SK-N-SH (cell line): ENCODE measurements around the gene ANKEF1. TPM values are rescaled to one million over a fixed set of nuclear protein-coding genes. Genes with fewer than 3 reads are reported as not detected.

Experiments used
- CTCF ChIA-PET: fragments of 300-600, 350-600 bp; formaldehyde crosslinking; extraction: SDS; loops from one replicate; lab custom pipeline; 2021; lab: Yijun Ruan, JAX
- POLR2A ChIA-PET: fragments of 350-600 bp; sonication (Branson Sonifier 250); formaldehyde crosslinking; extraction: SDS; loops from one replicate; lab custom pipeline; 2020; ENCODE audit warnings: antibody characterized with exemption, inconsistent platforms; lab: Yijun Ruan, JAX
- DNase-seq: peaks from one replicate; pipeline ENCODE4 v3.0.0; 2012
- H2AFZ ChIP-seq: fragments of 200-600 bp; sonication (generic); 2 replicates; pipeline ENCODE4 v1.8.1; 2016; ENCODE audit warnings: antibody characterized with exemption, mild to moderate bottlenecking, low read depth
- H3F3A ChIP-seq: fragments of 200-600 bp; sonication (generic); replicated peaks from 2 replicates; pipeline ENCODE3; 2016; ENCODE audit warnings: antibody characterized with exemption, mild to moderate bottlenecking; ENCODE audit not compliant: insufficient read depth
- H3K27ac ChIP-seq, 2 experiments: fragments of 200-500 bp in 1 of 2; fragments of 200-600 bp in 1 of 2; sonication (Bioruptor generic) in 1 of 2; sonication (generic), shearing (Covaris generic) in 1 of 2; 2 replicates each; pipeline versions ENCODE4 v1.5.1 to v1.6.1; 2014 to 2016; ENCODE audit warnings: low read depth in 2 of 2, inconsistent platforms in 1 of 2, low read length in 1 of 2, mild to moderate bottlenecking in 1 of 2, mixed read lengths in 1 of 2
- H3K27me3 ChIP-seq: fragments of 200-600 bp; sonication (generic), shearing (Covaris generic); 2 replicates; pipeline ENCODE4 v1.6.1; 2016; ENCODE audit warnings: mixed run types; ENCODE audit not compliant: insufficient read depth
- H3K36me3 ChIP-seq, 2 experiments: fragments of 200-500 bp in 1 of 2; fragments of 200-600 bp in 1 of 2; sonication (Bioruptor generic) in 1 of 2; sonication (generic) in 1 of 2; replicated peaks in 1 of 2; 2 replicates each; pipeline versions ENCODE3 to v1.5.1; 2014 to 2016; ENCODE audit warnings: low read length in 1 of 2, mild to moderate bottlenecking in 1 of 2; ENCODE audit not compliant: insufficient read depth in 2 of 2, control insufficient read depth in 1 of 2
- H3K4me1 ChIP-seq, 2 experiments: fragments of 200-500 bp in 1 of 2; fragments of 200-600 bp in 1 of 2; sonication (Bioruptor generic) in 1 of 2; sonication (generic), shearing (Covaris generic) in 1 of 2; 2 replicates each; pipeline versions ENCODE4 v1.5.1 to v1.6.1; 2014 to 2016; ENCODE audit warnings: low read depth in 1 of 2, low read length in 1 of 2, mixed run types in 1 of 2; ENCODE audit not compliant: insufficient read depth in 2 of 2, control insufficient read depth in 1 of 2
- H3K4me2 ChIP-seq: fragments of 200-600 bp; sonication (generic), shearing (Covaris generic); 2 replicates; pipeline ENCODE4 v1.6.1; 2017; ENCODE audit warnings: mixed run types
- H3K4me3 ChIP-seq, 2 experiments: fragments of 200-500 bp in 1 of 2; fragments of 200-600 bp in 1 of 2; sonication (Bioruptor generic) in 1 of 2; sonication (generic), shearing (Covaris generic) in 1 of 2; 2 replicates each; pipeline versions ENCODE4 v1.5.1 to v1.8.1; 2014 to 2016; ENCODE audit warnings: low read depth in 2 of 2, inconsistent platforms in 1 of 2, low read length in 1 of 2, mild to moderate bottlenecking in 1 of 2, mixed read lengths in 1 of 2, moderate library complexity in 1 of 2
- H3K79me2 ChIP-seq: fragments of 200-600 bp; sonication (generic); 2 replicates; pipeline ENCODE4 v1.8.1; 2017; ENCODE audit warnings: mild to moderate bottlenecking; ENCODE audit not compliant: insufficient read depth
- H3K9ac ChIP-seq: fragments of 200-600 bp; sonication (generic); 2 replicates; pipeline ENCODE4 v1.6.1; 2017; ENCODE audit warnings: mixed run types
- H3K9me2 ChIP-seq: fragments of 200-600 bp; sonication (generic); 2 replicates; pipeline ENCODE4 v1.6.1; 2017; ENCODE audit warnings: mixed run types
- H3K9me3 ChIP-seq: fragments of 200-600 bp; sonication (generic); 2 replicates; pipeline ENCODE4 v1.6.1; 2017; ENCODE audit warnings: mixed run types, mild to moderate bottlenecking, moderate library complexity
- H4K20me1 ChIP-seq: fragments of 200-600 bp; sonication (generic); 2 replicates; pipeline ENCODE4 v1.6.1; 2017; ENCODE audit warnings: mild to moderate bottlenecking, mixed run types; ENCODE audit not compliant: insufficient read depth
- CTCF ChIP-seq: fragments of 200-600 bp; sonication (generic); IDR thresholded peaks from 2 replicates; pipeline ENCODE4 v1.6.1; 2017; ENCODE audit warnings: antibody characterized with exemption, mild to moderate bottlenecking, moderate library complexity
- ELF1 ChIP-seq: IDR thresholded peaks from 2 replicates; pipeline ENCODE4 v1.4.0; 2012
- EP300 ChIP-seq, 2 experiments: IDR thresholded peaks; 2 replicates each; pipeline versions ENCODE4 v1.4.0 to v1.6.1; 2012; ENCODE audit warnings: borderline replicate concordance in 1 of 2, low read depth in 1 of 2, low read length in 1 of 2
- GABPA ChIP-seq: IDR thresholded peaks from 2 replicates; pipeline ENCODE4 v1.4.0; 2012; ENCODE audit warnings: low read depth, mild to moderate bottlenecking
- IRF3 ChIP-seq: fragments of 150-350 bp; IDR thresholded peaks from 2 replicates; pipeline ENCODE4 v1.6.1; 2016; ENCODE audit warnings: mild to moderate bottlenecking, low read depth, low read length
- JUND ChIP-seq: IDR thresholded peaks from 2 replicates; pipeline ENCODE4 v1.4.0; 2012
- MAX ChIP-seq: IDR thresholded peaks from 2 replicates; pipeline ENCODE4 v1.4.0; 2012; ENCODE audit warnings: low read depth
- MEF2A ChIP-seq: IDR thresholded peaks from 2 replicates; pipeline ENCODE4 v1.4.0; 2012; ENCODE audit warnings: low read depth, borderline replicate concordance
- MXI1 ChIP-seq: IDR thresholded peaks from 2 replicates; pipeline ENCODE4 v1.6.1; 2012; ENCODE audit warnings: mild to moderate bottlenecking, low read depth, low read length, improper control_type of control experiment
- NFIC ChIP-seq: IDR thresholded peaks from 2 replicates; pipeline ENCODE4 v1.4.0; 2012; ENCODE audit warnings: borderline replicate concordance
- NRF1 ChIP-seq: IDR thresholded peaks from 2 replicates; pipeline ENCODE4 v1.6.1; 2012; ENCODE audit warnings: low read depth, mild to moderate bottlenecking, low read length
- PBX3 ChIP-seq: IDR thresholded peaks from 2 replicates; pipeline ENCODE4; 2012
- POLR2AphosphoS5 ChIP-seq: IDR thresholded peaks from 2 replicates; pipeline ENCODE4 v1.6.1; 2012; ENCODE audit warnings: low read depth, low read length
- RAD21 ChIP-seq: IDR thresholded peaks from 2 replicates; pipeline ENCODE4 v1.6.1; 2012; ENCODE audit warnings: mild to moderate bottlenecking, low read length
- SIN3A ChIP-seq: IDR thresholded peaks from 2 replicates; pipeline ENCODE4 v1.6.1; 2012; ENCODE audit warnings: low read depth, mild to moderate bottlenecking, low read length, moderate library complexity, borderline replicate concordance
- TAF1 ChIP-seq: IDR thresholded peaks from 2 replicates; pipeline ENCODE4 v1.6.1; 2012; ENCODE audit warnings: low read depth, mild to moderate bottlenecking, low read length, moderate library complexity, borderline replicate concordance
- TCF12 ChIP-seq: IDR thresholded peaks from 2 replicates; pipeline ENCODE4 v1.4.0; 2012
- USF1 ChIP-seq: IDR thresholded peaks from 2 replicates; pipeline ENCODE4 v1.4.0; 2012; ENCODE audit warnings: low read depth, borderline replicate concordance
- USF2 ChIP-seq: fragments of 150-350 bp; IDR thresholded peaks from 2 replicates; pipeline ENCODE4 v1.6.1; 2017; ENCODE audit warnings: antibody characterized with exemption, low read length, low read depth, borderline replicate concordance
- ZBTB33 ChIP-seq: IDR thresholded peaks from 2 replicates; pipeline ENCODE4 v1.4.0; 2012; ENCODE audit warnings: low read depth, borderline replicate concordance
- WGBS: methylation state at CpG from one replicate; pipeline ENCODE4 v1.1.6; 2017; ENCODE audit warnings: low lambda C conversion rate; 5-methylcytosine and 5-hydroxymethylcytosine counted together
- polyA plus RNA-seq, 3 experiments: library from polyadenylated mRNA; depleted of rRNA; stranded (reverse); fragments of >200 nt; gene quantifications; 2 replicates each; pipeline ENCODE4 v1.2.3, GENCODE V29; 2012

The ANKEF1 gene
- 2.3 and 2.9 TPM in 2 replicates for polyA plus RNA-seq (2012; rRNA removed)
- 3.7 and 3.8 TPM in 2 replicates for polyA plus RNA-seq (2012; cell fraction: cytosol; rRNA removed)
- polyA plus RNA-seq (2012; cell fraction: nucleus; rRNA removed), result 1.4 and 2.0 TPM in 2 replicates

GRCh38 chr20:10034717-10035571, at the start of gene ANKEF1:
Gene ANKEF1, plus strand, starts transcription at chr20:10034987. Its CDS starts 3,315 bp downstream, at chr20:10038302.
- Histone ChIP-seq H3K27ac (peak within 1 kb of the TSS; percentile 3 to 69; a peak in 2 of 4 replicates), H3K9me2 (no peaks in the 10 kb centered on the region), H3K4me1 (peaks cover 4 to 8% of the 10 kb centered on the region in 2 experiments; a peak in 2 of 4 replicates), H4K20me1 (no peaks in the 10 kb centered on the region), H3K4me3 (peak within 1 kb of the TSS; percentile 72 to 88), H2AFZ (peak within 1 kb of the TSS; percentile 96), H3K36me3 (peaks cover 5 to 14% of the 10 kb centered on the region in 2 experiments), H3K4me2 (peak within 1 kb of the TSS; percentile 95), H3K79me2 (no peaks in the 10 kb centered on the region), H3K27me3 (no peaks in the 10 kb centered on the region), H3K9ac (peak within 1 kb of the TSS; percentile 75), H3K9me3 (no peaks in the 10 kb centered on the region), H3F3A (peaks cover 9% of the 10 kb centered on the region)
- 5% methylated on average over 26 of the region's 65 CpGs for WGBS
- POLR2A ChIA-PET, result interaction anchor here (0.6 to 1.6 kb wide), 4 partner anchors 8 to 184 kb away, joined by 3 to 6 read pairs (median 4); partner anchors contain the start of gene SNAP25
- CTCF ChIA-PET, result interaction anchor here (1.6 to 3.6 kb wide), 2 partner anchors 55 to 425 kb away, joined by 3 to 23 read pairs; no protein-coding TSS in a partner anchor
- TF ChIP-seq IRF3, result no peak
- no peak for TF ChIP-seq CTCF
- TF ChIP-seq MXI1, result peak; percentile 86
- no peak for TF ChIP-seq NFIC
- TF ChIP-seq USF2, result no peak
- no peak for TF ChIP-seq ZBTB33
- TF ChIP-seq ELF1, result peak; percentile 34
- TF ChIP-seq POLR2AphosphoS5, result peak; percentile 49; the same call in 1 of the 2 replicates
- TF ChIP-seq RAD21, result no peak
- TF ChIP-seq MEF2A, result no peak
- TF ChIP-seq JUND, result no peak
- TF ChIP-seq GABPA, result peak; percentile 75
- no peak; the same call in 1 of the 2 replicates for TF ChIP-seq NRF1
- TF ChIP-seq TCF12, result 0 out of 2 replicates have a peak, but pooled peaks have one; percentile 23
- no peak for TF ChIP-seq USF1
- TF ChIP-seq TAF1, result no peak
- TF ChIP-seq SIN3A, result no peak
- TF ChIP-seq EP300 (IDR thresholded peaks at IDR 0.05; ENCODE audit: borderline replicate concordance in 1 of 2, low read depth in 1 of 2, low read length in 1 of 2), result no peak
- TF ChIP-seq MAX, result peak; percentile 90
- no peak for TF ChIP-seq PBX3
- DNase-seq, result peak; percentile 94
